DMS 273 (cell line): Measurements from ENCODE around the gene KLHDC3.

Source experiments
- DNase-seq: peaks from one replicate; lab custom pipeline; 2025; ENCODE audit not compliant: unreplicated experiment; lab: John Stamatoyannopoulos, UW

The KLHDC3 gene

GRCh38 chr6:43054206-43054943 lies 40.3 kb downstream of the KLHDC3 start:
- peak; percentile 35 for DNase-seq

DNA sequence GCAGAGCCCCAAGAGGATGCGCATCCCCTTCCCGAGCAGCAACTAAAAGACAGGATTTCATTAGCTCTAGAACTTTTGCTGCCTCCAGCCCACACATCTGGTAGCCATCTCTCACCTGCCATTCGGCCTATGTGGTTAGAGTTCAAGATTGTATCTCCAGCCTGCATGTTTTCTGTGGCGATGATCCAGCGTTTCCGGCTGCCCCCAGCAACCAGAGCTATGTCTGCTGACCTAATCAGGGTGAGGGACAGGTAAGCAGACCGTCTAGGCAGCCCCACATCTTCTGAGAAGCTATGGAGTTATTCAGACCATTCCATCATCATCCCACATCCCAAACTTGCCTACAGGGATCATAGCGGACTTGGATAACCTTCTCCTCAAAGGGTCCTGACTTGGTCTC lies 41.9 kb downstream of the KLHDC3 start:
- DNase-seq, result no peak

GRCh38 chr6:43058531-43058930 lies 44.5 kb downstream of the KLHDC3 start:
- DNase-seq, result no peak

DNA sequence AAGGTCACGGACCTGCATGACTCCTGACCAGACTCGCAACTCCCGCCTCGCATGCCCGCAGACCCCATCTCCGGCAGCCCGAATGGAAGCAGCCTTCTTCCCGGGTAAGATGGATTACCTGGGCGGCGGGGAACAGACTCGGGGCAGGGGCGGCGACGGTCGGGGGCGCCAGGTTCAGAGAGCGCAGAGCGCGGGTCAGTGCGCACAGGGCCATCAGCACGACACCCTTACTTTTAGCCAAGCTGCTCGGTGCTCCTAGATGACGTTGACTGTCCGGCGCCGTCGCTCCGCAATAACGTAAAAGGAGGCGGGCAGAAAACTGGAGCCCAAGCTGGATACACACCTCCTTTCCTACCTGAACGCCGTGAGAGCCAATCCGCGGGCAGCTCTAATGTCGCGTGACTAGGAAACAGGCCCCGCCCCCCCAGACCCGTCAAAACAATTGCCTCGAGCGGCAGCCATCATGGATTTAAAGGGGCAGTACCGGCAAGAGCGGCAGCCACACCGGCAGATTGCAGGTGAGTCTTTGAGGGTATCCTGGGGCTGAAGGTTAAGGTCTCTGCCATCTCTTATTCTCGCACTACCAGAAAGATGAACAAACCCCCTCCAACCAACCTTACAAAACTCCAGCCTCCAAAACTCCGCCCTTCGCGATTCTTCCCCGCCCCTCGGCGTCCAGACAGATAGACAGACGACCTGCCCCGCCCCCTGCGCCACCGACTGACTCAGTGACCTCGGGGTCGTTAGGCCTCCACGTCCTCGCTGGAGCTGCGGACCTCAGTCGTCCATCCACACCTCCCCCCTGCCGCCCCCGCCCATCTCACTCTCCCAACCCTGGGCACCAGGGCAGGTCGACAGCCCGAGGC lies 45.4 kb downstream of the KLHDC3 start, which contains the start of the genes KLC4 and MRPL2:
KLC4 (plus strand) TSS at position 464 of the 866 bp plus-strand sequence. CDS start 1,705 bp downstream, outside the sequence.
MRPL2 (minus strand) TSS at position 267 of the 866 bp plus-strand sequence; CDS start at position 214, 53 bp downstream.
- DNase-seq, result peak; percentile 99

- DNase-seq, result peak; percentile 58
Measured at GRCh38 chr6:43060034-43060754, 46.1 kb downstream of the KLHDC3 start.

DNA sequence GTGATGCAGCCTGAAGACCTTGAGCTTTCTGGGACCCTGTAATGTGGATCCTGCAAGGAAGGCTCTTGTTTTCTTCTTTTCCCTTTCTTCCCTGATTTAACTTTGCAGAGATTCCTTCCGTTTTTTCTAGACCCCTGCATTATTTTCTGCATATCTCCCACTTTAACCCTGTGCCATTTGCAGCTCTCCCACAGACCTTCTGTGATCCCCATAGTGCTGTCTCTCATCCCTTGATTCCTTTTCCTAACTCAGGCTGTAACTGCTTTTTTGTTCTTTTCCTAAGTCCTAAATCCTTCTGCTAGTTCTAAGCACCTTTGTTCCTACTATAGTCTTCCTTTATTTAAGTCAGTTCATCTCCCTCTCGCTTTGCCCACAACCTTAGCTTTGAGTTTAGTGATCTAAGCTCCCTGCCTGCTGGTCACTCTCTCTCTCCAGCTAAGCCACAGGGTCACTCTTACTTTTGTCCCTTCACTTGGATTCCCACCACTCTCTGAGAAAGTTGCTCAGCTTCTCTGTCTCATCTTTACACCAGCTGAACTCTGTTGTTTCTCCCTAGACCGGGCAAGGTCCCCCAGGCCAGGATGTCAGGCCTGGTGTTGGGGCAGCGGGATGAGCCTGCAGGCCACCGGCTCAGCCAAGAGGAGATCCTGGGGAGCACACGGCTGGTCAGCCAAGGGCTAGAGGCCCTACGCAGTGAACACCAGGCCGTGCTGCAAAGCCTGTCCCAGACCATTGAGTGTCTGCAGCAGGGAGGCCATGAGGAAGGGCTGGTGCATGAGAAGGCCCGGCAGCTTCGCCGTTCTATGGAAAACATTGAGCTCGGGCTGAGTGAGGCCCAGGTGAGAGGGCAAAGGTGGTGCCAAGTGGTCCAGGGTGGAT lies 46.9 kb downstream of the KLHDC3 start:
- DNase-seq, result no peak

DNA sequence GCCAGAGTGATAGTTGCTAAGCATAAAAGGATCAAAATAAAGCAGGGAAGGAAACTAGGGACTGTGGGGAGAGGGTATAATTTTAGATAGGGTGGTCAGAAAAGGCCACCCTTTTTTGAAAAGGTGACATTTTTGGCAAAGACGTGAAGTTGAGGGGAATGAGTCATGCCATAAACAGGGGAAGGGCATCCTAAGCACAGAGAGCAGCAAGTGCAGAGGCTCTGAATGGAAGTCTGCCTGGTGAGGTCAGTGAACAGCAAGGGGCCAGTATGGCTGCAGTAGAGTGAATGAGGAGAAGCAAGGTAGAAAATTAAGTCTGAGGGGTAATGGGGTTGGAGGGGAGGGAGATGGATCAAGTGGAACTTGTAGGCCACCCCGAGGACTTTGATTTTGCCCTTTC lies 47.8 kb downstream of the KLHDC3 start:
- no peak for DNase-seq

DNA sequence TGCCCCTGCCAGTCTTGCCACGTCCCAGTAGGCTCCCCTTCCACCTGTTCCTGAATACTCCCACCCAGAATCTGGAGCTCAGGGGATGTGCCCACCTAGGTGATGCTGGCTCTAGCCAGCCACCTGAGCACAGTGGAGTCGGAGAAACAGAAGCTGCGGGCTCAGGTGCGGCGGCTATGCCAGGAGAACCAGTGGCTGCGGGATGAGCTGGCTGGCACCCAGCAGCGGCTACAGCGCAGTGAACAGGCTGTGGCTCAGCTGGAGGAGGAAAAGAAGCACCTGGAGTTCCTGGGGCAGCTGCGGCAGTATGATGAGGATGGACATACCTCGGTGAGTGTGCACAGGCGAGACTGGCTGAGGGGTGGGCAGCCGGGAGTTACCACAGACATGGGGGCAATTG lies 48.8 kb downstream of the KLHDC3 start:
- no peak for DNase-seq

DNA sequence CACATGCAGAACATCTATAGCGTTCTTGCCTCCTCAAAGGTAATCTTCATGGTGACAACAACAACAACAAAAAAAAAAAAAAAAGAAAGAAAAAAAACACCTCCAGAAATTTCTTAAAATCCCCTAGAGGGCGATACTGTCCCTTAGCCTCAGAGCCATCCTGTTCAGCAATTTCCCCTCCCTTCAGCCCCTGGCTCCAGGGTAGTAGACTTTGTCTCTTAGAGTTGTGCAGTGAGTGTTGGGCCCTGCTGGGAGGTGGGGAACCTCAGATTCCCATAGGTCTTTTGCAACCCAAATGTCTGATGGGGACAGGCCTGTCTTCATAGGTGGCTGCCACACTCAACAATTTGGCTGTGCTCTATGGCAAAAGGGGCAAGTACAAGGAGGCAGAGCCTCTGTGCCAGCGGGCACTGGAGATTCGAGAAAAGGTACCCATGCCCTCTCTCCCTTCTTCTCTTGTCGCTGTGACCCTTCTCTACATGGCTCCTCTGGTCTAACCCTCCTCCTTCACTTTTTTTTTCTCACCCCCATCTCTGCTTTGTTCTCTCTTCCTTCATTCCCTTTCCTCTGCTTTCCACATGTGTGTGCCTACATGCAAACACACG lies 56.1 kb downstream of the KLHDC3 start:
- peak; percentile 72 for DNase-seq
